GM21381 (cell line): ENCODE results near the gene MAPK8IP2.

Source experiments
- ATAC-seq: cut with Tn5 transposase; IDR thresholded peaks from one replicate; pipeline ENCODE4 v1.9.1; 2021; ENCODE audit warnings: mild to moderate bottlenecking, moderate library complexity; ENCODE audit not compliant: unreplicated experiment

The MAPK8IP2 gene

DNA sequence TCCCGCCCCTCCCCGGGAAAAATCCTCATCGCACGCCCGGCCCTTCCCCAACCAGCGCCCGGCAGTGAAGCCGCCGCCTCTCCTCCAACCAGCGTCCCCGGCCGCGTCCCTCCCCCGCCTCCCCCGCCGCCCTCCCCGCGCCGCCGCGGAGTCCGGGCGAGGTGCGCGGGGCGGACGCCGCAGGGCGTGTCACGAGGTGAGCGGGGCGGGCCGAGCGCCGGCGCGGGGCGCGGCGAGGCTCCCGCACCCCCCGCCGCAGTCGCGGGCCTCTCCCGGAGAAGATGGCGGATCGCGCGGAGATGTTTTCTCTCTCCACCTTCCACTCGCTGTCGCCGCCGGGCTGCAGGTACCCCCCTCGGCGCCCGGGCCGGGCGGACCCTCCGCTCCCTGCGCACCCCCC lies at the start of gene MAPK8IP2:
TSS of gene MAPK8IP2 (plus strand) at position 256 of the 400 bp plus-strand sequence. CDS start at position 282, 26 bp downstream.
- ATAC-seq: no peak

DNA sequence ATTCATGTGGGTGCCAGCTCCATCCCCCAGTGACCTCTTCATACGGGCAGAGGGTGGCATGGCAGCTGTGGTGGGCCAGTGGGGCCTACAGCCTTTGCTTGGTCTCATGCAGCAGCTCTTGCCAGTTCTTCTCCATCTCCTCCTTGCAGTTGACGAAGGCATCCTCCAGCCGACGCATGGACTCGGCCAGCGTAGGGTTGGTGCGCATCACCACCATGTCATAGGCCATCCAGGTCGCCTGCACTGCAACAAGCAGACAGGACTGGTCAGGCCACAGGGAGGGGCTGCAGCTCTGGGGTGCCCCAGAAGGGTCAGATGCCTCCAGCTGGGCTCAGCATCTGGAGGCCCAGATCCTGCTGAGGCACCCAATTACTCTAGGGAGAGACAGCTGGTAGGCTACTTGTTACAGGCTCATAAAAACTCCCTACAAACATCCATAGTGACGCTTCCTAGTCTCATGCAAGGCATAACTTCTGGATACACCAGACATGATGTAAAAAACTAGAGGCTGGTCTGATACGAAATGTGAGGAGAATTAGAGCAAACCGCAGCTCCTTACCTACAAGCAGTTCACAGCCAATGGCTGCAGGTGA lies 49.3 kb upstream of the MAPK8IP2 start:
- no peak for ATAC-seq

- ATAC-seq: no peak
Measured at GRCh38 chr22:50553310-50553709, 47.3 kb upstream of the MAPK8IP2 start.

- no peak for ATAC-seq
Measured at GRCh38 chr22:50556703-50557102, 43.9 kb upstream of the MAPK8IP2 start.

DNA sequence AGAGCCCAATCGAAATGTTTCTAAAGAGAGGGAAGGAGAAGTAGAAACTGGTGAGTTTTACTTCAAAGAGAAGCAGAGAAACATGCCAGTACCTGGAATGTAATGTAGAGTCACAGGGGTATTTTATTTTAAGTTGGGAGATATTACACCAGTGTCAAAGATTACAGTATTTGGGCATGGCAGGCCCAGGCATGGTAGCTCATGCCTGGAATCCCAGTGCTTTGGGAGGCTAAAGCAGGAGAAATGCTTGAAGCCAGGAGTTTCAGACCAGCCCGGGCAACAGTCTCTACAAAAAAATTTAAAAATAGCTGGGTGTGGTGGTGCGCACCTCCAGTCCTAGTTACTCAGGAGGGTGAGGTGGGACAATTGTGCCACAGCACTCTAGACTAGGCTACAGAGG lies 40.6 kb upstream of the MAPK8IP2 start:
- ATAC-seq: no peak

DNA sequence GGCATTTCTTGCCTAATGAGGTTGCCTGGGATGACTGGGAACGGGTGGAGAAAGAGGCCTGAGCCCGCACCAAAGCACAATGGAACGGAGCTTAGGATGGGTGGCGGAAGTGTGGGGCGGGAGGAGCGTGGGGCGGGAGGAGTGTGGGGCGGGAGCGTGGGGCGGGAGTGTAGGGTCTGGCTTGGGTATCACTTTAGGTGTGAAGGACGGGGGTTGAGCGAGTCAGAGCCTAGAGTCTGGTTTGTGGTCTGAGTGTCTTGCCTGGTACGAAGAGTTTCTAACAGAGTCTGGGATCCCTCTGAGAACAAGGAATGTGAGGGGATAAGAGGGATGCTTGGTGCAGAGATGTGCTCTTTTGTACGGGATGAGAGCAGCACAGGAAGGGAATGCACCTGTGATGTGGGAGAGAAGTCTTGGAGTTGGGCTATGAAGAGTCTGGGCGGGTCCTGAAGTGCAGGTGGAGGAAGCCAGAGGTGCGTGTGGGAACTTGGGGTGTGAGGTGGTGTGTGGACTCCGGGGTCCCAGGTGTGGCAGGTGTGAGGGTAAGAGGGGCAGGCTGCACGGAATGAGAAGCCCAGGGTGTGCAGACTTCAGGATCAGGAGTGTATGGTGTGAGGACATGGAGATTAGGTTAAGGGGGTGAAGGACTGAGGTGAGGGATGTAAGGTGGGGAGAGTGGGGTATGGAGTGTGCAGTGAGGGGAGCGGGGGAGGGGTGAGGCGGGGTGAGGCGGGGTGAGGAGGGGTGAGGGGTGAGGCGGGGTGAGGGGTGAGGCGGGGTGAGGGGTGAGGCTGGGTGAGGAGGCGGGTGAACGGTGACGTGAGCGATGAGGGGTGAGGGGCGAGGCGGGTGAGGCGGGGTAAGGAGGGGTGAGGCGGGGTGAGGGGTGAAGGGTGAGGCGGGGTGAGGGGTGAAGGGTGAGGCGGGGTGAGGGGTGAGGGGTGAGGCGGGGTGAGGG lies 38.9 kb upstream of the MAPK8IP2 start:
- no peak for ATAC-seq

GRCh38 chr22:50562523-50563412 lies 37.8 kb upstream of the MAPK8IP2 start, which contains the start of gene SYCE3:
TSS of gene SYCE3 (minus strand) at chr22:50562919. CDS start at chr22:50556405, 6,514 bp downstream.
- ATAC-seq: peak; percentile 95

DNA sequence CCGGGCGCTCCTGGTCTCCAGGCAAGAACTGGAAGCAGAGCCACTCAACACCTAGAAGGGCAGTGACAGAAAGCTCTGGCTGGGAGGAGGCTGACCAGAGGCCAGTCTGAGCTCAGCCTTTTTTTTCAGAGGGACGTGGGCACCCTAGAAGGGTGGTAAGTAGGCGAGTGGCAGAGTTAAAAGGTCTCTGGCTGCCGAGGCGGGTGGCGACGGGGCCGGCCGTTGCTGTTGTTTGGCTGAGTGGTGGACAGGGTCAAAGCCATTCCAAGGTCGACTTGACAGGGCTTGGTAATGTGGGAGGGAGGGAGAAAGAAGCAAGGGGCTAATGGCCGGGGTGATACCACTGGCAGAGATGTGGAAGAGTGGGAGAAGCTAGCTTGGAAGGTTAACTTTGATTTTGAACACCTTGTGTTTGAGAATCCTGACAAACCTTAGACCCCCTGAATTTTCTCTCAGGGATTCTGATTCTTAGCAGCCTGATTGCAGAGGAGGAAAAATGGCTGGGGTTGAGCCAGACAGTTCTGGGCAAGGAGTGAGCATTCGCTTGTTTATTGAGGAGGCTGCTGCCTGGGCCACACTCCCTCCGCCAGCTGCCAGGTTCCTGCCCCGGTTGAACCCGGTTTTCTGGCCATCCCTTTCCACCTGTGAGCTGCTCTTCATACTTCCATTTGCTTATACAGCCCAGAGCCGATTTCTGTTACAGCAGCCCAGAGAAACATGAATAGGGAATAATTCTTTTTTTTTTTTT lies 37.0 kb upstream of the MAPK8IP2 start:
- ATAC-seq: no peak

- ATAC-seq: no peak
Measured at GRCh38 chr22:50564289-50564688, 36.3 kb upstream of the MAPK8IP2 start.

- no peak for ATAC-seq
Measured at GRCh38 chr22:50567721-50568252, 32.8 kb upstream of the MAPK8IP2 start.

- no peak for ATAC-seq
Measured at GRCh38 chr22:50568626-50569025, 32.0 kb upstream of the MAPK8IP2 start.

DNA sequence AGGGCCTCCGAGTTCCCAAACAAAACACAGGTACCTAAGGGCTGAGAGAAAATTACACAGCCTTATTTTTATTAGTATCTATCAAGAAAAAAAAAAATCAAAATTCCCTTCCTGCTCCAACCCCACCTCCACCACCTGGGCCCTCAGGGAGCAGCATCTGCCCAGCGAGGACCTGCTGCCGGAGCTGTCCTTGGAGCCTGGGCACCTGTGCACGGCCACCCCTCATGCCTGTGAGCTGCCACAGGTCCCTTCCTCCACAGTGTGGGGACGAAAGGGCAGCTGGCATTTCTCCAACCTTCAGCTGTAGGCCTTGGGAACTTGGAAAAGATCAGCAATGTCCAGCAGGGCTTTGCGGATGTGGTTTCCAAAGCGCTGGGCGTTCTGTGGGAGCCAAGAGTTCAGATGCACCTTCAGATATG lies 31.5 kb upstream of the MAPK8IP2 start:
- no peak for ATAC-seq

DNA sequence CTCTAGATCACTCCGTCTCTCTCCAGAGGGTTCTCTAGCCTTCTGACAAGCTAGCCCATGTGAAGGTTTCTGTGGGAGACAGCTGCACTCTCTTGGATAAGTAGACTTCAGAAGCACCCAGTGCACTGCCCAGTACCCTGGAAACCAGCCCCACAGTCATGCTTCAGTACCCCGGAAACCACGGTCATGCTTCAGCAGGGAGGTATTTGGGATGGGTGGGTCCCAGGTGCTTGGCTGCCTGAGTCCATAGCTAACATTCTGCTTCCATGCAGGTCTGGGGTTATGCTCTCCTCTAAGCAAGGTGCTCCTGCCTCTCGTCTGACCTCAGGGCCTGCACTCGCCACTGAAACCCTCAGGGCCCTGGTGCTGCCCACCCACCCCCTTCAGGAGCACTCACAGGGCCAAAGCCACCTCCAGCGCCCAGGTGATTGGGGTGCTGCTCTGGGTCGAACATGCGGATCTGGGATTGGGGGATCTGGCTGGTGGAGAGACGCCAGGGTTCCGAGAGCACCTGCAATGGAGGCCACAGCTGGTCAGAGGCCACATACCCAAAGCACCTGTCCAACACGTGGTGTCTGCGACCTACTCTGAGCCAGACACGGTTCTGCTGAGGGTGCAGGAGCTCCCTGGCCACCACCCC lies 30.6 kb upstream of the MAPK8IP2 start:
- ATAC-seq: no peak

DNA sequence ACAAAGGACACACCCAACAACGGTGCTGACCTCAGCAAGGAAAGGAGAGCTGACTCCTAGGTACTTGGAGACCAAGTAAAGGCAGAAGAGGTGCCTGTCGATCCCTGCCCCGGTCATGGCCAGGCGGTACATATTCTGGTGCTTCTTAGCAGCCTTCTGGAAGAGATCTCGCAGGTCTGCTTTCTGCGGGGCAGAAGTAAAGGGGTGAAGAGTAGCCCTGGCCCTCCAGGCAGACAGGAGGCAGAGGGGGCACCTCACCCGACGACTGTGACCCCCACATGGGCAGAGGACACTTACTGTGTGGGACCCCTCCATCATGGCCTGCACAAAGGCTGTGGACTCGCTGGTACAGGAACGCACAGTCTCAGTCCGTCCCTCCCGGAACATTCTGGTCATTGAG lies 29.7 kb upstream of the MAPK8IP2 start:
- ATAC-seq: no peak

DNA sequence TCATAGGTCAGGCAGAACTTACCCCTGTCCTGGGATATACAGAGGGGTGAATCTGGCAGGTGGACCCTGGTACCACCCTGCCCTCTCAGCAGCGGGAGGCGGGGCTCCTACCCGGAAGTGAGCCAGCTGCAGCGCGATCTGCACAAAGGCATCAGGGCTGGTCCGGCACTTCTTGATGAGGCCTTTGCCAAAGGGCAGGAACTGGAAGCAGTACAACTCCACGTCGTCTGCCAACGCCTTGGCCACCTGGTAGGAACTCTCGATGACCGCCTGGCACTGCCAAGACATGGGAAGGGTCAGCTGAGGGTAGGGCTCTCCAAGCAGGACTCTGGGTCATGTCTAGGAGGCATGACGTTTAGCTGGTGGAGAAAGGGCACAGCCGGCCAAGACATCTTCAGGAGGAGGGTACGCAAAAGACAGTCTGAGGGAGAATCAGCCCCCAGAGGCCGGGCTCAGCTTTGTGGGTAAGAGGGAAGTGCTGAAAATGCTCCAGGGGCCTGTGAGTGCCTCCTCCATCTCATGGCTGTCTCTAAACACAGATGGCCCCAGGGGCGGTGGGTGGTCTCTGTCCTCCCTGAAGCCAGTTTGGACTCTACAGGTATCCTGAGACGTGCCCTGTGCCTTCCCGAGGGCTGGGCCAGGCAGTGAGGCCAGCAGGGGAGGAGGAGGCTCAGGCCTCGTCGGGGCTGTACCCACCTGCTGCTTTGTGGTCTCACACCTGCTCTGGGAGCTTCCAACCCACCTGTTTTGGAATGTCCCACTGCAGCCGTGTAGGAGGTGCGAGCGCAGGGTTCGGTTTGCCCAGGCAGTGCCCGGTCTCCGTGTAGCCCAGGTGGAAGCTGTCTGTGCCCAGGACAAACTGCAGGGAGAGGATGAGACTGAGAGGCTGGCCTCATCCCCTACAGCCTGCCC lies 29.1 kb upstream of the MAPK8IP2 start:
- no peak for ATAC-seq

- no peak for ATAC-seq
Measured at GRCh38 chr22:50572965-50573364, 27.6 kb upstream of the MAPK8IP2 start.

DNA sequence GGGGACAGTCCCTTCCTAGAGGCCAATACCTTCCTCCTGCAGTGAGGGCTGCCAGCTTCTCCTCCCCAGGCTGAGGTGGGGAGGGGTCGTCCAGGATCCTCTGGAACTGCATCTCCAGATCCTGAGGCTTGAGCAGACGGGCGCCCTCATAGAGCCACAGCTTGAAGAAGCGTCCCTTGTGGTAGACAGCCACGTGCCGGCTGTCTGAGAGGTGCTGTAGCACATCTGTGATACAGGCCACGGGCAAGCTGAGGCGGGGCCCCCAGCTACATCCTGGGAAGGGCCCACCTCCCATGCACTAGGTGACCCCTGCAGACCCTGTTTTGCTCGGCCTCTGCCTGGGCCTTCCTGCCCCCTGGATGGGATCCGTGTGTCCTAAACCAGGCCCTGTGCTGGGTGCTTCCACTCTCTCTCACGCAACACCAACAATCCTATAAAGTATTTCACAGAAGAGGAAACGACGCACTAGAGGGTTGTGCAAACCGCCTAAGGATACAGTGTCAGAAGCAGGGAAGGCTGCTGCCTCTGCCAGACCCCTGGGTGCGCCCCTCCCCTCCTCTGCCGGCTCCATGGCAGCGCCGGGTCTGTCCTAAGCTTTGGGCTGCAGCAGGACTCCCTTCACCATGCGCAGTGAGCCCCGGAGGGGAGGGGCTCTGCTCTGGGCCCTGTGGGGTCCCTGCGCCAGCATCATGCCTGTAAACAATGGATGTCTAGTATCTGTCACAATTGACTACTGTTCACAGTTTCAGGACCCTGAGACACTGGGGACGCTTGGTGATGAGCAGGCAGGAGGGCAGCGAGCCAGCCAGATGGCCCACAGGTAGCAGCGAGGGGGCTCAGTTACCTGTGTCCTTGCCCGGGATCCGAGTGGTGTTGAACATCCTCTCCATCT lies 26.9 kb upstream of the MAPK8IP2 start:
- no peak for ATAC-seq

DNA sequence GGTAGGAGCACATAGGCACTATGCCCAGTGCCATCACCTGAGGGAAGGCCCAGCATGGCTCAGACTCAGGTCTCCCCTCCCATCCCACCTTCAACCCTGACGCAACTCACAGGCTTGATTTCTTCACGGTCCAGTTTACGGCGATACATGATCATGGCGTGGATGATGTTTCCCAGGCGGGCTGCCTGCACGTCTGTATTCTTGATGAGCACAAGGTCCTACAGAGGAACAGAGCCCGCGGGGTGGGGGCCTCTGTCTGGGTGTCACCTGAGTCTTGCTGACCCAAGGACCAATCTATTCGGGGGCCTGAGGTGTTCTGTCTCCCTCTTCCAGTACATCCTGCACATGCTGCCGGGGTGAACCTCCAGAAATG lies 26.2 kb upstream of the MAPK8IP2 start:
- ATAC-seq: no peak
